Ovary (tissue), 3 donors: ENCODE measurements around the gene CMTM5.

ENCODE experiments used
- CTCF ChIP-seq, 3 donors: fragments of 450-650 bp in 2 of 3; fragments of 200-600 bp in 1 of 3; IDR thresholded peaks; one replicate each; pipeline versions ENCODE4 v1.5.1 to v1.8.0; 2016 to 2022; ENCODE audit warnings: antibody characterized with exemption in 3 of 3, mild to moderate bottlenecking in 1 of 3
- EP300 ChIP-seq: sonication (generic); formaldehyde crosslinking; IDR thresholded peaks from one replicate; pipeline ENCODE4 v1.6.1; 2017; ENCODE audit warnings: antibody characterized with exemption
- POLR2A ChIP-seq: fragments of 450-650 bp; IDR thresholded peaks from one replicate; pipeline ENCODE4 v1.6.1; 2017; ENCODE audit warnings: antibody characterized with exemption, mild to moderate bottlenecking, moderate library complexity
- donor health status: DM: no; HTN: no; CAD: no.

GRCh38 chr14:23361320-23361719 is 15.5 kb upstream of the CMTM5 start:
- no peak for TF ChIP-seq CTCF (IDR thresholded peaks at IDR 0.05)
- TF ChIP-seq EP300: no peak
- no peak for TF ChIP-seq POLR2A
